Nephron (organoid): ENCODE measurements around the gene CORO7.

Experiments
- H3K27ac Mint-ChIP-seq, 3 experiments: 2 replicates each; pipeline ENCODE4 v1.8.0; 2020; ENCODE audit warnings: mixed read lengths in 3 of 3, mild to moderate bottlenecking in 2 of 3, moderate library complexity in 1 of 3
- H3K27me3 Mint-ChIP-seq: 2 replicates; pipeline ENCODE4 v1.8.0; 2021; ENCODE audit warnings: low read depth, mild to moderate bottlenecking, moderate library complexity, mixed read lengths
- H3K36me3 Mint-ChIP-seq: 2 replicates; pipeline ENCODE4 v1.8.0; 2020; ENCODE audit warnings: low read depth, mixed read lengths
- H3K4me1 Mint-ChIP-seq: 2 replicates; pipeline ENCODE4 v1.8.0; 2020; ENCODE audit warnings: mixed read lengths
- H3K4me3 Mint-ChIP-seq, 3 experiments: 2 replicates each; pipeline ENCODE4 v1.8.0; 2020; ENCODE audit warnings: mild to moderate bottlenecking in 3 of 3, mixed read lengths in 3 of 3, moderate library complexity in 2 of 3
- H3K9me3 Mint-ChIP-seq: 2 replicates; pipeline ENCODE4 v1.8.0; 2020; ENCODE audit warnings: mixed read lengths
- TF ChIP-seq, protein P1 (sequence below), 3 experiments: fragments of 200-600 bp; sonication (generic); IDR thresholded peaks; one replicate each; pipeline ENCODE4 v1.5.0; 2021; ENCODE audit warnings: antibody characterized with exemption in 3 of 3; ENCODE audit not compliant: unreplicated experiment in 3 of 3

Gene CORO7

DNA sequence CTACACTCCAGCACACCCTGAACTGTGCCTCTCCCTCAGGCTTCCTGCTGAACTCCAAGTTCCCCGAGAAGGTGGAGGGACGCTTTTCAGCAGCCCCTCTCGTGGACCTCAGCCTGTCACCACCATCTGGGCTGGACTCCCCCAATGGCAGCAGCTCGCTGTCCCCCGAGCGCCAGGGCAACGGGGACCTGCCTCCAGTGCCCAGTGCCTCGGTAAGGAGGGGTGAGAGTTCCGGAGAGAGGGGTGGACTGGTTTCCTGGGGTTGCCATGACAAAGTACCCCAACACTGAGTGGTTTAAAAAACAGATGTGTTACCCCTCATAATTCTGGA, 83.1 kb downstream of the CORO7 start:
- TF ChIP-seq, protein P1, sequence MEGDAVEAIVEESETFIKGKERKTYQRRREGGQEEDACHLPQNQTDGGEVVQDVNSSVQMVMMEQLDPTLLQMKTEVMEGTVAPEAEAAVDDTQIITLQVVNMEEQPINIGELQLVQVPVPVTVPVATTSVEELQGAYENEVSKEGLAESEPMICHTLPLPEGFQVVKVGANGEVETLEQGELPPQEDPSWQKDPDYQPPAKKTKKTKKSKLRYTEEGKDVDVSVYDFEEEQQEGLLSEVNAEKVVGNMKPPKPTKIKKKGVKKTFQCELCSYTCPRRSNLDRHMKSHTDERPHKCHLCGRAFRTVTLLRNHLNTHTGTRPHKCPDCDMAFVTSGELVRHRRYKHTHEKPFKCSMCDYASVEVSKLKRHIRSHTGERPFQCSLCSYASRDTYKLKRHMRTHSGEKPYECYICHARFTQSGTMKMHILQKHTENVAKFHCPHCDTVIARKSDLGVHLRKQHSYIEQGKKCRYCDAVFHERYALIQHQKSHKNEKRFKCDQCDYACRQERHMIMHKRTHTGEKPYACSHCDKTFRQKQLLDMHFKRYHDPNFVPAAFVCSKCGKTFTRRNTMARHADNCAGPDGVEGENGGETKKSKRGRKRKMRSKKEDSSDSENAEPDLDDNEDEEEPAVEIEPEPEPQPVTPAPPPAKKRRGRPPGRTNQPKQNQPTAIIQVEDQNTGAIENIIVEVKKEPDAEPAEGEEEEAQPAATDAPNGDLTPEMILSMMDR (IDR thresholded peaks at IDR 0.05; ENCODE audit: unreplicated experiment in 3 of 3): no peak
- Mint-ChIP-seq H3K4me3 (no peak overlapping the region), H3K9me3 (no peaks in the 10 kb centered on the region), H3K36me3 (peaks cover 15% of the 10 kb centered on the region), H3K27ac (no peak overlapping the region), H3K27me3 (no peaks in the 10 kb centered on the region), H3K4me1 (peaks cover 14% of the 10 kb centered on the region)

DNA sequence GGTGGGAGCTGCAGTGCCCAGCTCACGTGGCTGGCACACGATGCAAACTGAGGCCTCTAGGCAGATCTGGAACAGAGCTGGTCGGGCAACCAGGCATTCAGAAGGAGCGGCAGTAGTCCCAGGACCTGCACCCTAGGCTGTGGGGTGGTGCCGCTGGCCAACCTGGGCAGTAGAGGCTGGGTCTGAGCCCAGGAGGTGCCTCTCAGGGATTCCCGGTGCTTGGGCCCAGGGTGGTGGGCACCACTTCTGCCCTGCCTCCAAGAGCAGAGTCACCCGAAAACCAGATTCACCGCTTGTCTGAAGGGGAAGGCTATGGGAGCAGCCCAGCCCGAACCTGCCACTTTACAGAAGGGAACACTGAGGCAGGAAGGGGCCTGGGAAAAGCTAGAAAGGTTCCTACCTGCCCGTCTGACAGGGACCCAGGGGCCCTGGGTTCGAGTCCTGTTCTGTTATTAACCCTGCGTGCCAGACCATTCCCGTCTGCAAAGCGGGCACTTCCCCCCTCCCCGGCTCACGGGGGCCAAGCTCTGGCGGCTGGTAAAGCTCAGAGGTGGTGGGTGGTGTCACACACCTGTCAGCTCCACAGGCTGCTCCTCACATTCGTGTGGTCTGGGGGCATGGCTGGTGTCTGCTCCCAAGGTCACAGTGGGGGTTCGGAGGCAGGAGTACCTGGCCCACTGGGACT, 83.6 kb downstream of the CORO7 start:
- TF ChIP-seq, protein P1 (IDR thresholded peaks at IDR 0.05; ENCODE audit: unreplicated experiment in 3 of 3): no peak
- Mint-ChIP-seq H3K9me3 (no peaks in the 10 kb centered on the region), H3K36me3 (peaks cover 15% of the 10 kb centered on the region), H3K4me3 (no peak overlapping the region), H3K27me3 (no peaks in the 10 kb centered on the region), H3K27ac (no peak overlapping the region), H3K4me1 (peaks cover 16% of the 10 kb centered on the region)

DNA sequence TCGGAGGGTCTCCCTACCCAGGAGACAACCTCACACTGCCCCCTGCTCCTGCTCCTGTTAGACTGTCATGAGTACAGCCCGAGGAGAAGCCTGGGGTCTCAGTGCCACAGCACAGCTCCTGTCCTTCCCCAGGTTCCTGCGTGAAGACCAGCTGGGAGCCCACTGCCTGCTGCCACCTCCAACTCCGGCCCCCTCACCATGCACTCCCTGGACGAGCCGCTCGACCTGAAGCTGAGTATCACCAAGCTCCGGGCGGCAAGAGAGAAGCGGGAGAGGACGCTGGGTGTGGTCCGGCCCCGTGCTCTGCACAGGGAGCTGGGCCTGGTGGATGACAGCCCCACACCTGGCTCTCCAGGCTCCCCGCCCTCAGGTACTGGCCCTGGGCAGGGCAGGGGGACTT, 84.3 kb downstream of the CORO7 start:
- H3K4me3 Mint-ChIP-seq: no peak overlapping the region
- TF ChIP-seq, protein P1 (IDR thresholded peaks at IDR 0.05; ENCODE audit: unreplicated experiment in 3 of 3): no peak
- peaks cover 15% of the 10 kb centered on the region for H3K36me3 Mint-ChIP-seq
- no peaks in the 10 kb centered on the region for H3K9me3 Mint-ChIP-seq
- H3K27me3 Mint-ChIP-seq: no peaks in the 10 kb centered on the region
- H3K4me1 Mint-ChIP-seq: peaks cover 16% of the 10 kb centered on the region
- no peak overlapping the region for H3K27ac Mint-ChIP-seq

DNA sequence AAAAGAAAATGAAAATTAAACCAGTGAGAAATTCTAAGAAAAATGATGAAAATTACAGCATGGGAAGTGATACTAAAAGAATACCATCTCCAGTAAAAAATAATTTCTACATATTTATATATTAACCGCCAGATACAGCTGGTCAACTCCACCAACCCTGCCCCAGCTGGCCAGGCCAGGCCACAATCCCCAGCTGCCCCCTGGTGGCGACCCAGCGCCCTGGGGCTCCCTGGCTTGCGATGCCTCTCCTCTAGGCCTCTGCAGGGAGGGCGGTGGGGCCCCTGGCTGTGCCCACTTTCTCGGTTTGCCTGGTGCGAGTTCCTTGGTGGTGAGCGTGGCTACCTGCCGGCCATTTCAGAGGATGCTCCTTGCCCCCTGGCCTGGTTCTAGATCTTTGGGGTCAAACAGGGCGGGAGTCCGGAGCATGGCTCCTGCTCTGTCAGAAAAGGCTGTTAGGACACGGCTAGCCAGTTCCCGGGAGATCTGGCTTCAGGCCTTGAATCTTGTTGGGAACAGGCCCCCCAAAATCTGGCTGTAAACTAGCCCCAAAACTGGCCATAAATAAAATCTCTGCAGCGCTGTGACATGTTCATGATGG, 86.0 kb downstream of the CORO7 start:
- peaks cover 8% of the 10 kb centered on the region for H3K36me3 Mint-ChIP-seq
- H3K27me3 Mint-ChIP-seq: no peaks in the 10 kb centered on the region
- TF ChIP-seq, protein P1 (IDR thresholded peaks at IDR 0.05; ENCODE audit: unreplicated experiment in 3 of 3): peak; percentile 82 to 93 (median 90)
- no peak overlapping the region for H3K4me3 Mint-ChIP-seq
- peaks cover 16% of the 10 kb centered on the region for H3K4me1 Mint-ChIP-seq
- H3K9me3 Mint-ChIP-seq: no peaks in the 10 kb centered on the region
- H3K27ac Mint-ChIP-seq: no peak overlapping the region

DNA sequence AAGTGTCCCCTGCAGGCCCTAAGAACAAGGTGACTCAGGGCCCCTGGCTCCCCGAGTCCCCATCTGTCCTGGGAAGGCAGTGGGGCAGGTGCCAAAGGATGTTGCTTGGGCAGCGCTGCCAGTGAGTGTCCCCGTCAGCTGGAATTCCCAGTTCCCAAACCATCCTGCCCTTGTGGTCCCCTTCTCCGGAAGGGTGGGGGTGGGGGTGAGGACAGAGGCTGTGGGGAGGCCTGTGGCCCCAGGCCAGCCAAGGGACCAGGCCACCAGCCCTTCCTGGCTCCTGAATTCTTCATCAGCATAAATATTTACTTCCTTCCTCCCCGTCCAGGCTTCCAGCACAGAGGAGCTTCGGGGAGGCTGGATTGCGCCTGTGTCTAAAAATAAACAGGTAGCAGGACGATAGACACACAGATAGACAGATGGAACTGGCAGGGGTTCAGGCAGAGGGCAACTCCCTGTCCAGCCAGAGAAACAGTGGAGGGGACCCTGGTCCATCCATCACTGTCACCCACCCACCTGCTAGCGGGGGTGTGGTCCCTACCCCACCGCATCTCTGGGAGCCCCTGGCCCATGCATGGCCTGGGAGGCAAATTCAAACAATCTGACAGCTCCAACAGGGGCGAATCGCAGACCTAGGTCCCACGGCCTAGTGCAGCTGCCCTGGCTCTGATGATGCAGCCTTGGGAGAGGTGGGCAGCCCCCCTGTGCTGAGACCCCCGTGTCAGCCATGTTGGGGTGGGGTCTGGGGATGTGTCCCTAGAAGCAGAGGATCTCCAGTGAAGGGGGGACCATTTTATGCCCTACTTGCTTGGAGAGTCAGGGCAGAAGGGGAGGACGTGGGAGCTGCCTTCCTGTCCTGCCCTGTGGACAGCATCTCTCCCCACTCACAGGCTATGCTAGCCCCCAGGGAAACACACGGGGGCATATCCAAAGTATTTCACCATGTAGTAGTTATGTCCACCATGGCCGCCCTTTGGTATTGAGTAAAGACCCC, 87.3 kb downstream of the CORO7 start:
- Mint-ChIP-seq H3K36me3 (peaks cover 3% of the 10 kb centered on the region), H3K4me3 (peak overlapping the region; percentile 21 to 55 (median 34)), H3K9me3 (no peaks in the 10 kb centered on the region), H3K4me1 (peaks cover 23% of the 10 kb centered on the region), H3K27me3 (no peaks in the 10 kb centered on the region), H3K27ac (peak overlapping the region; percentile 13 to 74 (median 71))
- TF ChIP-seq, protein P1 (IDR thresholded peaks at IDR 0.05; ENCODE audit: unreplicated experiment in 3 of 3): no peak
